ENCODE results near the gene ELOVL6. TPM values are rescaled to one million over a fixed set of nuclear protein-coding genes. Genes with fewer than 3 reads are reported as not detected.
A peak's percentile ranks its signal among the peaks of the same experiment; 100 is the strongest.

Gene ELOVL6
- total RNA-seq, 4 donors from 2014 or later = 3.4 to 25.9 (median 11.4) TPM

GRCh38 chr4:110139111-110139510 lies 59.3 kb downstream of the ELOVL6 start:
- Histone ChIP-seq H3K27me3 (no peaks in the 10 kb centered on the region), H3K4me1 (peaks cover 0 to 20% (median 10%) of the 10 kb centered on the region in 4 donors), H3K36me3 (no peaks in the 10 kb centered on the region), H3K27ac (no peak overlapping the region), H3K4me3 (no peak overlapping the region), H3K9me3 (no peaks in the 10 kb centered on the region)
- no peak for DNase-seq
- in situ Hi-C loops (cut with MboI; ENCODE audit: low pct_ligation_motif_present in 1 of 4, low pct_unique_long_range_greater_than_20kb in 1 of 4, low sequenced_read_pairs in 3 of 4) = no loop called here
- intact Hi-C loops (cut with DNase I; ENCODE audit: low total_unique reads) = no loop called here
- TF ChIP-seq POLR2AphosphoS5 (IDR thresholded peaks at IDR 0.05) = no peak
- no peak for TF ChIP-seq EP300 (IDR thresholded peaks at IDR 0.05; ENCODE audit: low read depth)
- no peak for TF ChIP-seq POLR2A (IDR thresholded peaks at IDR 0.05)
- no peak for TF ChIP-seq CTCF (IDR thresholded peaks at IDR 0.05)
- WGBS, 2 donors (ENCODE audit: low coverage in 1 of 2) = 45 to 61% methylated on average over 3 of the region's 3 CpGs

GRCh38 chr4:110138551-110138950 lies 59.9 kb downstream of the ELOVL6 start:
- DNase-seq = no peak
- intact Hi-C loops (cut with DNase I; ENCODE audit: low total_unique reads) (no loop called here), in situ Hi-C loops (cut with MboI; ENCODE audit: low pct_ligation_motif_present in 1 of 4, low pct_unique_long_range_greater_than_20kb in 1 of 4, low sequenced_read_pairs in 3 of 4) (no loop called here)
- peaks cover 0 to 24% (median 10%) of the 10 kb centered on the region in 4 donors for H3K4me1 ChIP-seq
- H3K27ac ChIP-seq = no peak overlapping the region
- H3K27me3 ChIP-seq = no peaks in the 10 kb centered on the region
- H3K9me3 ChIP-seq = no peaks in the 10 kb centered on the region
- WGBS, 2 donors (ENCODE audit: low coverage in 1 of 2) = 67% methylated on average over 1 of the region's 1 CpG; no CpG with 5 or more reads in 1 of the 2 donors
- TF ChIP-seq EP300 (IDR thresholded peaks at IDR 0.05; ENCODE audit: low read depth) = no peak
- H3K36me3 ChIP-seq = no peaks in the 10 kb centered on the region
- no peak overlapping the region for H3K4me3 ChIP-seq

GRCh38 chr4:110137829-110138228 lies 60.6 kb downstream of the ELOVL6 start:
- intact Hi-C loops (cut with DNase I; ENCODE audit: low total_unique reads) (no loop called here), in situ Hi-C loops (cut with MboI; ENCODE audit: low pct_ligation_motif_present in 1 of 4, low pct_unique_long_range_greater_than_20kb in 1 of 4, low sequenced_read_pairs in 3 of 4) (no loop called here)
- Histone ChIP-seq H3K4me3 (no peak overlapping the region), H3K27me3 (no peaks in the 10 kb centered on the region), H3K27ac (no peak overlapping the region), H3K9me3 (no peaks in the 10 kb centered on the region), H3K4me1 (peaks cover 0 to 31% (median 12%) of the 10 kb centered on the region in 4 donors), H3K36me3 (no peaks in the 10 kb centered on the region)
- WGBS, 2 donors (ENCODE audit: low coverage in 1 of 2) = 53 to 59% methylated on average over 1 of the region's 1 CpG
- TF ChIP-seq POLR2A (IDR thresholded peaks at IDR 0.05) (no peak), CTCF (IDR thresholded peaks at IDR 0.05) (no peak), POLR2AphosphoS5 (IDR thresholded peaks at IDR 0.05) (no peak), EP300 (IDR thresholded peaks at IDR 0.05; ENCODE audit: low read depth) (no peak)
- DNase-seq = no peak

- intact Hi-C loops (cut with DNase I; ENCODE audit: low total_unique reads) = no loop called here
- Histone ChIP-seq H3K36me3 (no peaks in the 10 kb centered on the region), H3K4me3 (no peak overlapping the region), H3K27me3 (no peaks in the 10 kb centered on the region), H3K27ac (peak overlapping the region; percentile 14 to 67 (median 53)), H3K9me3 (no peaks in the 10 kb centered on the region), H3K4me1 (peaks cover 0 to 45% (median 16%) of the 10 kb centered on the region in 4 donors)
- no peak for TF ChIP-seq CTCF (IDR thresholded peaks at IDR 0.05)
- TF ChIP-seq POLR2A (IDR thresholded peaks at IDR 0.05) = no peak
- TF ChIP-seq POLR2AphosphoS5 (IDR thresholded peaks at IDR 0.05) = no peak
- TF ChIP-seq EP300 (IDR thresholded peaks at IDR 0.05; ENCODE audit: low read depth) = no peak
- WGBS, 2 donors (ENCODE audit: low coverage in 1 of 2) = 67 to 82% methylated on average over 1 of the region's 1 CpG
- in situ Hi-C loops (cut with MboI; ENCODE audit: low pct_ligation_motif_present in 1 of 4, low pct_unique_long_range_greater_than_20kb in 1 of 4, low sequenced_read_pairs in 3 of 4) = no loop called here
- DNase-seq = no peak
These were observed 62.9 kb downstream of the ELOVL6 start for GRCh38 chr4:110135523-110135922.

- Histone ChIP-seq H3K9me3 (no peaks in the 10 kb centered on the region), H3K27ac (peak overlapping the region; percentile 14 to 67 (median 53)), H3K36me3 (no peaks in the 10 kb centered on the region), H3K27me3 (no peaks in the 10 kb centered on the region), H3K4me1 (peaks cover 0 to 45% (median 16%) of the 10 kb centered on the region in 4 donors), H3K4me3 (no peak overlapping the region)
- no peak for DNase-seq
- in situ Hi-C loops (cut with MboI; ENCODE audit: low pct_ligation_motif_present in 1 of 4, low pct_unique_long_range_greater_than_20kb in 1 of 4, low sequenced_read_pairs in 3 of 4) = no loop called here
- WGBS, 2 donors (ENCODE audit: low coverage in 1 of 2) = 81 to 88% methylated on average over 2 of the region's 2 CpGs
- intact Hi-C loops (cut with DNase I; ENCODE audit: low total_unique reads) = no loop called here
- no peak for TF ChIP-seq EP300 (IDR thresholded peaks at IDR 0.05; ENCODE audit: low read depth)
- no peak for TF ChIP-seq POLR2AphosphoS5 (IDR thresholded peaks at IDR 0.05)
- no peak for TF ChIP-seq CTCF (IDR thresholded peaks at IDR 0.05)
- TF ChIP-seq POLR2A (IDR thresholded peaks at IDR 0.05) = no peak
These were observed 63.3 kb downstream of the ELOVL6 start for GRCh38 chr4:110135076-110135475.

All from transverse colon (tissue), 4 donors.